Measurements from ENCODE around the gene NAV2.

- TF ChIP-seq CTCF (IDR thresholded peaks at IDR 0.05; ENCODE audit: borderline replicate concordance, extremely low read depth, low read length, poor library complexity, severe bottlenecking) (no peak), EZH2 (IDR thresholded peaks at IDR 0.05; ENCODE audit: borderline replicate concordance, low read depth, low read length, severe bottlenecking) (no peak)
Measured at GRCh38 chr11:20068691-20069090, 356.1 kb downstream of the NAV2 start.

Measured in DND-41 (cell line).